Dedifferentiated amniotic fluid mesenchymal stem cell (primary cell): Measurements from ENCODE around the gene RAPGEF4.

Experiments used
- DNase-seq: peaks from one replicate; pipeline ENCODE4 v3.0.0-alpha.2; 2016; ENCODE audit errors: extremely low spot score

Gene RAPGEF4

DNA sequence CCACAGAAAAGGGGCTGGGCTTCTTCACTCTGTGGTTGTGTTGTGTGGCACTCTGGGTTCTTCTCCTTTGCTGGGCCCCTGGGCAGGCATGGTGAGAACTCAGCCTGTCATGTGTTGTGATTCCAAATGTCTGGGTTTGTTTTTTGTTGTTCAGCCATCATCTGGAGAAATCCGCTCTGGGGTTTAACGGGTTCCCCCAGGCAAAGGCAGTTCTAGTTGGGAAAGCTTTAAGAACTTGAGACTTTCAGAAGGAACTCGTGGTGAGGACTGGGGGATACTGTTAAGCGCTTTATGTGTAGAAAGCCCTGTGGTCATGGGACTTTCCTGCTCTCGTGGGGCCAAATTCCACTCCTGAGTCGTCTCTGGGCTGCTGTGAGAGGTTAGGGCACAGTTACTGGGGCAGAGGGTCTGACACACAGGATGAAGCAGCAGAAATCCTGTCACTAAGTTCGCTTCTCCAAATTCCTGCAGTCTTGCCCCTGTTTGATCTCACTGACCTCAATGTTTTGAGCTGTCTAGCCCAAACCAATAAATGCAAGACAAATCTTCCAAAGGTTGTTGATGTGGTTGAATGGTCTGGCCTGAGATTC is 87.7 kb downstream of the RAPGEF4 start:
- no peak for DNase-seq

- DNase-seq, result no peak
These were observed 90.9 kb downstream of the RAPGEF4 start for GRCh38 chr2:172826522-172826921.

DNA sequence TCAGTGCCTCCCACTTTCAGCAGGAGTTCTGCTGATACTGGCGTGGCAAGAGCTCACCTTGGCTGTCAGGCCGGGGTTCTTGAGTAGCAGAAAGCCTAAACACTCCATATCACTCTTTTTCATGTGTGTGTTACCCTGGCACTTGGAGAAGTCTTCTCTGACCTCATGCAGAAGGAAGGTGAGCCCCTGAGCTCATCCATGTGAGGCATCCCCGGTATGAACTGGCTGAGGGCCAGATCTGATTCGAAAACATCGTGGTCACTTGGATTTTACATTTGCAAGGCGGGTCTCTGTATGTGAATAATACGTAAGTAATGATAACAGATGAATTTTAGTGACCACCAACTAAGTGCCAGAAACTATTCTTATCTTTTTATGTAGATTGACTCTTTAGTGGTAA is 93.6 kb downstream of the RAPGEF4 start:
- DNase-seq, result no peak

DNA sequence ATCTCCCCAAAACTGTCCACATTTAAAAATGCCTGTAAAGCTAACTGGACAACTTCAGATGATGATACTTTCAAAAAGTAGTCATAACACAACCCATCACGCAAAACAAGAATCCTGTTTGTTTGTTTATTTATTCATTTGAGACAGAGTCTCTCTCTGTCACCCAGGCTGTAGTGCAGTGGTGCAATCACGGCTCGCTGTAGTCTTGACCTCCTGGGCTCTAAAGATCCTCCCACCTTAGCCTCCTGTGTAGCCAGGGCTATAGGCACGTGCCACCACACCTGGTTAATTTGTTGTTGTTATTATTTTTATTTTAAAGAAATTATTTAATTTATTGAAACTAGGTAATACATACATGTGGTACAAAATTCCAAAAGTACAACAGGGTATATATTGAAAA is 94.8 kb downstream of the RAPGEF4 start:
- DNase-seq, result no peak

DNA sequence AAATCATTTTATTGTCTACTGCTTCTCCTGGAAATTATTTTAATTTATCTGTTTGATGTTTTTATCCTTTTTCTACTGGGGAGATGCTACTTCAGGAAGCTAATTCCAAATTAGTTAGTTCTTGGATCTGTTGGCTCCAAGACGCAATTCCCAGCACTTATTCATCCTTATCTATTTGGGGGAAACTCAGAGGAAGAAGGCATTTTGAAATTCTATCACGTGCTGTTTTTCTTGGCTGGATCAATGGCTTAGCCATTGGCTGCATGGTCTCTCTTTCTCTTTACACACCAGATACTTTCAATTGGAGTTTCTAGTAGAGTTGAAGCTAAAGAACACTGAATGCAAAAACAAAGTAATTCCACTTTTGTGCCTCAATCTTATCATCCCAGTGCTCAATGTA is 98.3 kb downstream of the RAPGEF4 start:
- DNase-seq, result no peak

DNA sequence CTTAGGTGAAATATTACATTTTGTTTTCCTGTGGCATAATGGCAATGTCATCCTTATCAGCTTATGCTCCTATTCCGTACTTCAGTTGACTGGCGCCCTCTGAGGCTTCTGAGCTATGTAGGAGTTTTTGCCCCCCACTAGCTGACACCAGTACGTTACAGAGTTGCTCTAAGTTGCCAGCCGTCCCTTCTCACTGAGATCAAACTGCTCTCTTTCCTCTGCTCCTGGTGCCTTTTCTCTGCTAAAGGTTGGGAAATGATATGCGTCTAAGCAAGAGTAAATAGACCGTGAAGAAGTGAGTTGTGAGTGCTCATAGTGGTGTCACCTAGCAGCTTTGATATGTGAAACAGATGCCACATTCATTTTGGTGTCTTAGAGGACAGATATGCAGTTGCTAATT is 99.2 kb downstream of the RAPGEF4 start:
- DNase-seq, result no peak

- no peak for DNase-seq
These were observed 100.7 kb downstream of the RAPGEF4 start for GRCh38 chr2:172836347-172836821.

GRCh38 chr2:172836827-172837226 is 101.2 kb downstream of the RAPGEF4 start:
- DNase-seq, result no peak

DNA sequence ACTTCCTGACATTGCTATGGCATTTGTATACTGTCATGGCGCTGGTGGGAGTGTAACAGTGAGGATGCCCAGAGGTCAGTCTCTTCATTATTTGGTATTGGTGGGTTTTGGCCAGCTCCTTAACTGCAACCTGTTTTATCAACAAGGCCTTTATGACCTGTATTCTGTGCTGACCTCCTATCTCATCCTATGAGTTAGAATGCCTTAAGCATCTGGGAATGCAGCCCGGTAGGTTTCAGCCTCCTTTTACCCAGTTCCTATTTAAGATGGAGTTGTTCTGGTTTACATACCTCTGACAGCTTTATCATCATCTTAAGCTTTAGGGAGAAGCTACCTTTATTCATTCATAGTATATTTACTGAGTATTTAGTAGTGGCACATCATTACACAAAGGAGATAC is 103.8 kb downstream of the RAPGEF4 start:
- DNase-seq, result no peak

DNA sequence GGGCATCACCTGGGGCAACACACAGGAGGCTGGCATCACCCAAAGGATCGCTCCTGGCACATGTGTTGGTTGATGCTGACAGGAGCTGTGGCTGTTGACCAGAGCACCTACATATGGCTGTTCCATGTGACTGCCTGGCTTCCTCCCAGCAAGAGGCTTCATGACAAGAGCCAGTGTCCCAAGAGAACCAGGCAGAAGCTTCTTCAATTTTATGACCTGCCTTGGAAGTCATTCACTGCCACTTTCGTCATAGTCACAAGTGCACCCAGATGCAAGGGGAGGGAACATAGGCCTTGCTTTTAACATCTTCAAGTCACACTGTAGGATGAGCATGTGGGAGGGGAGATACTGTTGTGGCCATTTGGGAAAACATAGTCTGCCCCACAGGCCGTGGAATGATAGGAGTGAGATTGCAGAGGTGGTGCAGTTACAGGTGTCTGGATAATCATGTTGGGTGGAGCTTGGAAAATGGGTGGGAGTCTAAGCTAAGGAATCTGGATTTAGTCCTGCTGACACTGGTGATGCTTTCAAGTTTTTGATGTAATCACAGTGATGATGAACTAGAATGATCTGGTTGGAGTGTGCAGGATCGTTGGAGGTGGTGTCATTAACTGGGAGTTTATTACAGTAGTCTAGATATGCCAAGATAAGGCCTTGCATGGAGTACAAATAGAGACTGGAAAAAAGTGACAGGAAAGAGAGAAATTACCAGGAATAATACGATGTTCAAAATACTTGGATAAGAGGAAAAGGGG is 107.0 kb downstream of the RAPGEF4 start:
- DNase-seq, result no peak

DNA sequence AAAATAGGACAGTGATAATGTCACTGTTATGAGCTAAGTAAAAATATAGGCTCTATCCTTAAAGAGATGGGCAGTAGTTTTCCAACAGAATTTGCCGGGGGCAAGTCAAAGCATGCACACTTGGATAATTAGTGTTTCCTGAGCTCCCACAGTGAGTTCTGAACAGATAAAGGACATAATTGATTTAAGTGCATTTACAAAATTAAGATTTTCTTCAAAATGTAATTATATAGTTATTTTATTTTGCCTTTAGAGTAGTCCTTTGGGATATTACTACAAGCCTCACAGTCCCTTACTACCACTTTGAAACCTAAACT is 107.6 kb downstream of the RAPGEF4 start:
- DNase-seq, result no peak

GRCh38 chr2:172843902-172844715 is 108.5 kb downstream of the RAPGEF4 start:
- no peak for DNase-seq

DNA sequence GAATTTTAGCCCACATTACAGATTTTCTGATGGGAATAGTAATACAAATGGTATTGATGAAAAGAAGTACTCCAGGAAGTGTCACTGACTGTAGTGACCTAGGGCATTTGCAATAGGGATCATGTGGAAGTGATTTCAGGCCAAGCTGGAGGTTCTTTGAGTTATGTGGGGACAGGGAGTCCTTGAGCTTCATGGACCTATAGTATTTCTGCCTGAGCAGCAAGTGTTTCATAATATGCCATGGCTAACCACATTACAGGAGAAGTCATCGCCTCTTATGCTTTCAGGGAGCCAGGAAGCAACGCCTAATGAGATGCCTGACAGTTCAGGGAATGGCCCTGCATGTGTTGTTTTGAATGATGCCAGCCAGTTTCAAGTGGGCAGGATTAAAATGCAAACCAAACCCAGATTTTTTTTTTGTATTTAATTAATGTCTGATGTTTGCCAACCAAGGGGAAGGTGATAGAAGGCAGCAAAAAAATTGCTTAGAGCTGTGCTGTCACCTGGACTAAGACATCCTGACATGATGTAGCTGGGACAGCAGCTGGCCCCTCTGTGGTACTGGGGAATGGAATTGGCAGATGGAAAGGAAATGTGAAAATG is 109.5 kb downstream of the RAPGEF4 start:
- DNase-seq, result no peak

DNA sequence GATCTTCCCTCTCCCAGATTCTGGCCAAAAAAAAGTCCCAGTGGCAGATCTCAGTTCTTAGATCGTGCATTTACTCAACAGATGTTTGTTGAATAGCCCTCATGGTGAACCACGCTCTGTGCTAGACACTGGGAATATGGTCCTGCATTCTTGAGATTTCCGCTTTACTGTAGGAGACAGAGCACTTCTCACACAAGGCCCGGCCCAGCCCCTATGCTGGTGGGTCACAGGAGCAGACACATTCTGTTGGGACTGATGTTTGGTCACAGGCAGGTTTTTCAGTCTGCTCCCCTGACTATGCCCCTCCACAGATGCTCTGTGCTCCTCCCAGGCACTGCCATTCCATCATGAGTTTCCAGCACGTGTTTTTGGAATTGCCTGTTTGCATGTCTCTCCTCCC is 110.9 kb downstream of the RAPGEF4 start:
- no peak for DNase-seq

DNA sequence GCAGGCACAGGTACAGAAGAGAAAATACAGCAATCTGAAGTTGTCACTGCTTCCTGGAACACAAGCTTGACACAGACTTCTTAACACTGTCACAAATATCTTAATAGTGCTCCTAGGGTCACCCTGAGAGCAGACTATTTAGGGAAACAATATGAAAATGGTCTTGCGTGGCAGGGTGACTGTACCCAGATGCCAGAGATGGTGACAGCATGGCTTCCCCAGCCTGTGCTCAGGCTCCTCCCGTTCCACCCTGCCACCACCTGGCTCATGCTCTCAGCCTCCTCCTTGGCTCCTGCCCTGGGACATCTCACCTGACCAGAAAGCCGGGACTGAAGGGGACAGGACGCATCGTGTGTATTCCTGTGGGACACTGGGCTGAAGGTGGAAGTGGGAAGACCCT is 111.5 kb downstream of the RAPGEF4 start:
- DNase-seq, result no peak

GRCh38 chr2:172848519-172848918 is 112.9 kb downstream of the RAPGEF4 start:
- DNase-seq, result no peak

GRCh38 chr2:172849519-172850217 is 114.0 kb downstream of the RAPGEF4 start:
- no peak for DNase-seq

DNA sequence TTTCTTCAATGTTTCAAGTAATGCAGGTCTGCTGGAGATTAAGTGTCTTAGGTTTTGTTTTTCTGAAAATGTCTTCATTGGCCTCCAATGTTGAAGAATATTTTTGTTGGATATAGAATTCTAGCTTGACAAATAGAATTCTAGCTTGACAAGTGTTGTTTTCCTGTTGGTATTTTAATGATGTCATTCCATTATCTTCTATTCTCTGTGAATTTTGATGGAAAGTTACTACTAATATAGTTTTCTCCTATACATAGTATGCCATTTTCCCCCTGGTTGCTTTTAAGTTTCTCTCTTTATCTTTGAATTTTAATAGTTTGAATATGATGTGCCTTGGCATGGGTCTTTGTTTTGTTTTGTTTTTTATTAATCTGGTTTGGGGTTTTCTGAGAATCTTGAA is 119.9 kb downstream of the RAPGEF4 start:
- no peak for DNase-seq

DNA sequence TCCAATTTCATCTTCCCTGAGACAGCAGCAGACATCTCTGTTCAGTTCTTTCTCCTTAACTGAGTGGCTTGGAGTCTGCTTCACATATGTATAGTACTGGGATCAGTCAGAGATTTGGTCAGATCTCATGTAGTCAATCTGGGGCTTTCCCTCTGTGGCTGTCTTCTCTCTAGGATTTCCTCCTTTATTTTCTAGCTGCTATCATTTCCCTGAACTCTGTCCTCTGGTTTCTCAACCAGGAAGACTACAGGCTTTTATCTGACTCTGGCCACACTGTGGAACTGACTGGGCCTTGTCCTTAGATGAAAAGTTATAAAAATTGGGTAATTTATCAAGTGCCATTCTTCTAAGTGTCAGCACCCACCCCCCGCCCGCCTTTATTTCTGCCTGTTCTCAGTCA is 121.0 kb downstream of the RAPGEF4 start:
- DNase-seq, result no peak

- no peak for DNase-seq
These were observed 122.8 kb downstream of the RAPGEF4 start for GRCh38 chr2:172858473-172858745.

GRCh38 chr2:172859581-172860335 is 124.1 kb downstream of the RAPGEF4 start:
- no peak for DNase-seq

- DNase-seq, result no peak
These were observed 124.7 kb downstream of the RAPGEF4 start for GRCh38 chr2:172860336-172860707.
